ACC112 (cell line): ENCODE measurements around the gene RLN3.

Experiments used
- H2AFZ ChIP-seq: fragments of 200-600 bp; sonication (generic); one replicate; pipeline ENCODE4 v1.6.0; 2017; ENCODE audit warnings: antibody characterized with exemption, low read length; ENCODE audit not compliant: unreplicated experiment
- H3K27ac ChIP-seq: fragments of 200-600 bp; sonication (generic); 2 replicates; pipeline ENCODE4 v1.5.1; 2014; ENCODE audit warnings: low read depth, mild to moderate bottlenecking, antibody characterized with exemption, low read length, moderate library complexity
- H3K27me3 ChIP-seq: fragments of 200-600 bp; sonication (generic); 2 replicates; pipeline ENCODE4 v1.6.1; 2014; ENCODE audit warnings: mild to moderate bottlenecking, antibody characterized with exemption, low read length, moderate library complexity, mixed read lengths; ENCODE audit not compliant: insufficient read depth
- H3K36me3 ChIP-seq: fragments of 200-600 bp; sonication (generic); 2 replicates; pipeline ENCODE4 v1.6.1; 2016; ENCODE audit warnings: mild to moderate bottlenecking, antibody characterized with exemption, low read length, moderate library complexity, mixed read lengths; ENCODE audit not compliant: insufficient read depth
- H3K4me1 ChIP-seq: fragments of 200-600 bp; sonication (generic); one replicate; pipeline ENCODE4 v1.6.1; 2016; ENCODE audit warnings: low read length, mixed read lengths; ENCODE audit not compliant: insufficient read depth, unreplicated experiment, control insufficient read depth
- H3K4me3 ChIP-seq: fragments of 200-600 bp; sonication (generic); 2 replicates; pipeline ENCODE4 v1.5.1; 2014; ENCODE audit warnings: mild to moderate bottlenecking, low read depth, low read length
- H3K79me2 ChIP-seq: fragments of 200-600 bp; sonication (generic); one replicate; pipeline ENCODE4 v1.6.0; 2016; ENCODE audit warnings: low read length; ENCODE audit not compliant: control insufficient read depth, unreplicated experiment, insufficient read depth

The RLN3 gene

GRCh38 chr19:13995878-13996765 lies 31.8 kb upstream of the RLN3 start:
- peaks cover 11% of the 10 kb centered on the region for H3K36me3 ChIP-seq
- H2AFZ ChIP-seq = no peak overlapping the region
- no peaks in the 10 kb centered on the region for H3K27me3 ChIP-seq
- H3K79me2 ChIP-seq = no peaks in the 10 kb centered on the region
- no peak overlapping the region for H3K27ac ChIP-seq
- no peak overlapping the region for H3K4me3 ChIP-seq
- no peaks in the 10 kb centered on the region for H3K4me1 ChIP-seq

DNA sequence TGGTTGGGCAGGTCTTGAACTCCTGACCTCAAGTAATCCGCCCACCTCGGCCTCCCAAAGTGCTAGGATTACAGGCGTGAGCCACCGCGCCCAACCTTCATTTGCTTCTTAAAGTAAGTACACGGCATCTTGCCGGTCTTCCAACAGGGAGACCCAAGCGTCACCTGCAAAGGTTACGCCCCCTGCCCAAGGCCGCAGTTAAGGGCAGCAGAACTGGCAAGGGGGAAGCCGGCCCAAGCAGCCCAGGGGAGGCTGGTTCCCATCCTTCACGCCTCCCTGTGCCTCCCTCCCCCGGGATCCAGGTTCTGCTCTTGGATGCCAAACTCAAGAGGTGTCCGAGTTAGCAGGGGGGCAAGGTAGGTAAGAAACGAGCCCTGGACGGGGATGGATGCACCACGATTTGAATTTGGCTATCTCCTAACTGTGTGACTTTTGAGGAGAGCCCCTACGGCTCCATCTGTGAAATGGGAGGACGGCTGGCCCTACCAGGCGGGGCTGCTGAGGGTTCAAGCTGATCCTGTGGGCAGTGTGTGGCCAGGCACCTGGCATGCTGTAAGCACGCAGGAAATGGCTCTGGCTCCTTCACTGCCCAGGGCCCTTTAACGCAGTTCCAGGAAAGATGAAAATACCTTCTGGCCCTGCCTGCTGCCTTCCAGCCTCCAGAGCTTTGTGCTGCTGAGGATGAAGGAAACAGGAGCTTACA lies 30.9 kb upstream of the RLN3 start:
- Histone ChIP-seq H3K79me2 (no peaks in the 10 kb centered on the region), H3K36me3 (peaks cover 11% of the 10 kb centered on the region), H3K27ac (no peak overlapping the region), H2AFZ (no peak overlapping the region), H3K4me1 (no peaks in the 10 kb centered on the region), H3K4me3 (no peak overlapping the region), H3K27me3 (no peaks in the 10 kb centered on the region)

DNA sequence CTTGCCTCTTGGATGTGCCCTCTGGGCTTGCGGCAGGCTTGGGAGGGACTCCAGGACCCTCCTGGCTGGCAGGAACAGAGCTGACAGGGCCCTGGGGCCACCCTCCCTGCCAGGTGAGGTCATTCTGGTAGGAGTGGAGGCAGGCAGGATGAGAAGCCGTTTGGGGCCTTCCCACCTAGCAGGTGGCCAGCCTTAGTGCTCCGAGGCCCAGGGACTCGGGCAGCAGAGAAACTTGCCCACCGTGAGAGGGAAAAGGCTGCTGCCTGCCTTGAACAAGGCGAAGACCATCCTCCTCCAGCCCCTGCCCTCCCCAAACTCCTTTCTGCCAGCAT lies 30.4 kb upstream of the RLN3 start:
- H3K79me2 ChIP-seq = no peaks in the 10 kb centered on the region
- H3K4me1 ChIP-seq = no peaks in the 10 kb centered on the region
- H3K27ac ChIP-seq = no peak overlapping the region
- H3K27me3 ChIP-seq = no peaks in the 10 kb centered on the region
- H3K36me3 ChIP-seq = peaks cover 11% of the 10 kb centered on the region
- H3K4me3 ChIP-seq = no peak overlapping the region
- no peak overlapping the region for H2AFZ ChIP-seq

GRCh38 chr19:13998426-13998825 lies 29.5 kb upstream of the RLN3 start:
- Histone ChIP-seq H3K27ac (no peak overlapping the region), H3K27me3 (no peaks in the 10 kb centered on the region), H2AFZ (no peak overlapping the region), H3K4me3 (no peak overlapping the region), H3K79me2 (no peaks in the 10 kb centered on the region), H3K4me1 (no peaks in the 10 kb centered on the region), H3K36me3 (peaks cover 11% of the 10 kb centered on the region)

DNA sequence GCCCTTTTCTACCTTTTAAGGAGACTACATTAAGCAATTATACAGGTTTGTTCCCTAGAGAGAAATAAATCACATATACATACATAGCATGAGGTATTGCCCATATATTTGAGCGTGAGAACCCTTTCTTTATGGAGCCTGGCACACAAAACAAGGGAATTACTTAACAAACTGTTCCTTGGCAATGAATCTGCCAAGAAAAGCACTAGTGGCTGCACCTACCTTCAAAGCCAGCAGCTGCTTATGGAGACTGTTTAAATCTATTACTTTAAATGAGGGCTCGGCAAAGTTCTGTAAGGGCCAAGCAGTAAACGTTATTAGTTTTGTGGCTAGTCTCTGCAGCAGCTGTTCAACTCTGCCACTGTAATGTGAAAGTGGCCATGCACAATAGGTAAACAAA lies 28.9 kb upstream of the RLN3 start:
- no peaks in the 10 kb centered on the region for H3K79me2 ChIP-seq
- H3K4me1 ChIP-seq = no peaks in the 10 kb centered on the region
- no peak overlapping the region for H3K27ac ChIP-seq
- no peak overlapping the region for H3K4me3 ChIP-seq
- H2AFZ ChIP-seq = no peak overlapping the region
- peaks cover 11% of the 10 kb centered on the region for H3K36me3 ChIP-seq
- H3K27me3 ChIP-seq = no peaks in the 10 kb centered on the region

DNA sequence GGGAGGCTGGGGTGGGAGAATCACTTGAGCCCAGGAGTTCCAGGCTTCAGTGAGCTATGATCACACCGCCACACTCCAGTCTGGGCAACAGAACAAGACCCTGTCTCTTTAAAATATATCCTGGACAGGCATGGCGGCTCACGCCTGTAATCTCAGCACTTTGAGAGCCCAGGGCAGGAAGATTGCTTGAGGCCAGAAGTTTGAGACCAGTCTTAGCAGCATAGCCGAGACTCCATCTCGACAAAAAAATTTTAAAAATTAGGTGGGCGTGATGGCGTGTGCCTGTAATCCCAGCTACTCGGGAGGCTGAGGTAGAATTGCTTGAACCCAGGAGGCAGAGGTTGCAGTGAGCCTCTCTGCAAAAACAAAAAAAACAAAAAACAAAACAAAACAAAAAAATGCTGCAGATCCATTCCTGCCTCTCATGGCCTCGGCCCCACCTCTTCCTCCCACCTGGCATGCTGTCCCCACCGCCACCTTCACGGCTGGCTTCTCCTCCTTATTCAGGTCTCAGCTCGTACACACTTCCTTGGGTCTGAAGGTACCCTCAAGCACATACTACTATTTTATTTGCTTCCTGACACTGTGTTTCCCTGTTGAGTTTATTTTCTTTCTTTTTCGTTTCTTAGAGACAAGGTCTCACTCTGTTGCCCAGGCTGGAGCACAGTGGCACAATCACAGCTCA lies 27.1 kb upstream of the RLN3 start:
- H3K27ac ChIP-seq = no peak overlapping the region
- peaks cover 7% of the 10 kb centered on the region for H3K4me1 ChIP-seq
- no peak overlapping the region for H2AFZ ChIP-seq
- peaks cover 11% of the 10 kb centered on the region for H3K36me3 ChIP-seq
- H3K79me2 ChIP-seq = peaks cover 9% of the 10 kb centered on the region
- H3K27me3 ChIP-seq = no peaks in the 10 kb centered on the region
- H3K4me3 ChIP-seq = no peak overlapping the region

- peaks cover 9% of the 10 kb centered on the region for H3K79me2 ChIP-seq
- H3K4me1 ChIP-seq = peaks cover 7% of the 10 kb centered on the region
- H3K27me3 ChIP-seq = no peaks in the 10 kb centered on the region
- no peak overlapping the region for H3K27ac ChIP-seq
- H2AFZ ChIP-seq = no peak overlapping the region
- H3K36me3 ChIP-seq = peaks cover 11% of the 10 kb centered on the region
- no peak overlapping the region for H3K4me3 ChIP-seq
Measured at GRCh38 chr19:14002571-14003250, 25.2 kb upstream of the RLN3 start.

- peak overlapping the region; percentile 19; the same call in 1 of the 2 replicates for H3K27ac ChIP-seq
Measured at GRCh38 chr19:14003251-14004055, 24.5 kb upstream of the RLN3 start.

GRCh38 chr19:14004619-14005348 lies 23.2 kb upstream of the RLN3 start:
- Histone ChIP-seq H3K4me1 (peaks cover 7% of the 10 kb centered on the region), H3K4me3 (peak overlapping the region; percentile 91), H3K27ac (peak overlapping the region; percentile 13), H3K36me3 (no peaks in the 10 kb centered on the region), H2AFZ (no peak overlapping the region), H3K27me3 (no peaks in the 10 kb centered on the region), H3K79me2 (peaks cover 9% of the 10 kb centered on the region)

More at GRCh38 chr19:14003251-14004055, 24.5 kb upstream of the RLN3 start:
- Histone ChIP-seq H3K79me2 (peaks cover 9% of the 10 kb centered on the region), H3K27me3 (no peaks in the 10 kb centered on the region), H3K4me3 (no peak overlapping the region), H2AFZ (no peak overlapping the region), H3K4me1 (peaks cover 7% of the 10 kb centered on the region), H3K36me3 (peaks cover 9% of the 10 kb centered on the region)
